ENCODE measurements around the gene SUMF1. TPM values are rescaled to one million over a fixed set of nuclear protein-coding genes. Genes with fewer than 3 reads are reported as not detected.

SUMF1 gene
- total and polyA plus RNA-seq, 2 of the 4 experiments (the other 2 are of a cell fraction): 26.3 to 38.4 TPM

DNA sequence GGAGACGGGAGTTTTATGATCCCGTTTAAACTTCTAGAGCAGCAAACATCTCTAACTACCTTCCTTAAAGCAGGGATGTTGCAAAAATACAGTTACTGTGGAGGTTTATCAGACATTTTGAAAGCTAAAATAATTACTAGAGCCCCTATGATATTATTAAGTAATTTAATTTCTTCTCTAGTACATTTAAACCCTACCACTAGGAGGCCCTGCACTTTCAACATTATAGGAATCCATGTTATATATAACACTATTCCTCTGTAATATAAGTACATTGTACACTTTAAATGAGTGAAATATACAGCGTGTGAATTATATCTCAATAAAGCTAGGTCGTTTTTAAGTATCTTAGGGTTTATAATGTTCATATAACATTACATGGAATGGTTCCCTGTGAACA is 152.4 kb downstream of the SUMF1 start:
- POLR2A ChIA-PET (ENCODE audit: unreplicated experiment): no interaction called here
- H4K8ac ChIP-seq (ENCODE audit: low read depth in 2 of 2, low read length in 2 of 2): no peak overlapping the region

More for the DNA sequence above, 152.4 kb downstream of the SUMF1 start:
- dilution Hi-C loops (cut with HindIII; ENCODE audit: low sequenced_read_pairs, unreplicated experiment): no loop called here
- CTCF ChIA-PET: interaction anchor here (0.6 to 1.0 kb wide), 3 partner anchors 10 to 31 kb away, joined by 3 read pairs; no protein-coding TSS in a partner anchor
- peaks cover 9% of the 10 kb centered on the region for H3K36me3 ChIP-seq (ENCODE audit: control insufficient read depth, insufficient read depth, low read length)
- peaks cover 7% of the 10 kb centered on the region for H3K4me1 ChIP-seq (ENCODE audit: control insufficient read depth, insufficient read depth, low read length)
- in situ Hi-C loops (cut with MboI; ENCODE audit: low sequenced_read_pairs): loop anchor here (25.0 kb wide), 1 partner anchor 748 kb away; no protein-coding TSS in a partner anchor
- no peak overlapping the region for H4K91ac ChIP-seq (ENCODE audit: insufficient read depth, low read depth, low read length)
- H2AFZ ChIP-seq (replicated peaks; ENCODE audit: low read length, poor library complexity): no peak overlapping the region
- intact Hi-C loops (cut with micrococcal nuclease): no loop called here
- 0 out of 4 replicates have a peak, but pooled peaks cover 3 to 7% of the 10 kb centered on the region in 2 experiments for H3K79me1 ChIP-seq (ENCODE audit: low read depth in 1 of 2, low read length in 2 of 2)
- no peak overlapping the region for H3K23ac ChIP-seq (ENCODE audit: low read depth, low read length)
- no peak overlapping the region for H2BK20ac ChIP-seq (ENCODE audit: low read depth, low read length)
- H3K4me3 ChIP-seq (ENCODE audit: insufficient read depth, low read depth, low read length): no peak overlapping the region
- no peak overlapping the region for H3K4ac ChIP-seq (ENCODE audit: low read depth, low read length)
- H3K27ac ChIP-seq (ENCODE audit: insufficient read depth, low read length): no peak overlapping the region
- H2BK120ac ChIP-seq (ENCODE audit: low read depth, low read length): no peak overlapping the region
- no peak overlapping the region for H3K4me2 ChIP-seq (ENCODE audit: low read depth, low read length)
- DNase-seq: peak; percentile 9
- no peak overlapping the region for H3K18ac ChIP-seq (ENCODE audit: low read depth, low read length)
- H3K9me1 ChIP-seq (ENCODE audit: insufficient read depth, low read length): no peaks in the 10 kb centered on the region; the same call in 1 of the 2 replicates
- H2AK9ac ChIP-seq (replicated peaks; ENCODE audit: low read depth, low read length, poor library complexity): no peak overlapping the region
- no peak overlapping the region for H3K9ac ChIP-seq (ENCODE audit: low read depth, low read length)
- no peaks in the 10 kb centered on the region for H3K27me3 ChIP-seq (ENCODE audit: control insufficient read depth, insufficient read depth, low read length)
- no peaks in the 10 kb centered on the region for H4K20me1 ChIP-seq (ENCODE audit: insufficient read depth, low read length)
- no peak overlapping the region for H2BK5ac ChIP-seq (ENCODE audit: low read depth, low read length, poor library complexity, severe bottlenecking)
- no peak overlapping the region for H3K56ac ChIP-seq (ENCODE audit: extremely low read depth, insufficient read depth, low read length)
- H3K14ac ChIP-seq (replicated peaks; ENCODE audit: low read depth, low read length): no peak overlapping the region
- no peak overlapping the region for H4K5ac ChIP-seq (ENCODE audit: low read depth, low read length)
- peak; percentile 60; the same call in 1 of the 2 replicates for ATAC-seq (ENCODE audit: low read depth)
- WGBS, 2 experiments (ENCODE audit: extremely low coverage in 2 of 2, insufficient read length in 1 of 2): no CpG with 5 or more reads among the region's 4 CpGs
- no peaks in the 10 kb centered on the region for H3K9me3 ChIP-seq (ENCODE audit: control insufficient read depth, insufficient read depth, low read length)
- no peak for TF ChIP-seq RFX5 (IDR thresholded peaks at IDR 0.05; ENCODE audit: low read depth, low read length)
- TF ChIP-seq MAZ (IDR thresholded peaks at IDR 0.05; ENCODE audit: borderline replicate concordance, low read depth, low read length): no peak
- TF ChIP-seq, protein P1, sequence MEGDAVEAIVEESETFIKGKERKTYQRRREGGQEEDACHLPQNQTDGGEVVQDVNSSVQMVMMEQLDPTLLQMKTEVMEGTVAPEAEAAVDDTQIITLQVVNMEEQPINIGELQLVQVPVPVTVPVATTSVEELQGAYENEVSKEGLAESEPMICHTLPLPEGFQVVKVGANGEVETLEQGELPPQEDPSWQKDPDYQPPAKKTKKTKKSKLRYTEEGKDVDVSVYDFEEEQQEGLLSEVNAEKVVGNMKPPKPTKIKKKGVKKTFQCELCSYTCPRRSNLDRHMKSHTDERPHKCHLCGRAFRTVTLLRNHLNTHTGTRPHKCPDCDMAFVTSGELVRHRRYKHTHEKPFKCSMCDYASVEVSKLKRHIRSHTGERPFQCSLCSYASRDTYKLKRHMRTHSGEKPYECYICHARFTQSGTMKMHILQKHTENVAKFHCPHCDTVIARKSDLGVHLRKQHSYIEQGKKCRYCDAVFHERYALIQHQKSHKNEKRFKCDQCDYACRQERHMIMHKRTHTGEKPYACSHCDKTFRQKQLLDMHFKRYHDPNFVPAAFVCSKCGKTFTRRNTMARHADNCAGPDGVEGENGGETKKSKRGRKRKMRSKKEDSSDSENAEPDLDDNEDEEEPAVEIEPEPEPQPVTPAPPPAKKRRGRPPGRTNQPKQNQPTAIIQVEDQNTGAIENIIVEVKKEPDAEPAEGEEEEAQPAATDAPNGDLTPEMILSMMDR (conservative IDR thresholded peaks at IDR 0.05; ENCODE audit: low read depth, low read length): peak; percentile 42
- TF ChIP-seq FOS (IDR thresholded peaks at IDR 0.05; ENCODE audit: low read depth, low read length): no peak
- BruUV-seq (replicated peaks): no TSS peak
- no peak overlapping the region for H2AK5ac ChIP-seq (ENCODE audit: low read depth, low read length)
- no peak overlapping the region for H2BK15ac ChIP-seq (ENCODE audit: low read depth, low read length)
